ENCODE data around the gene IL7R.
"Not testable (repeated sequence)": the region's sequence is repeated elsewhere in the genome, so short reads cannot be mapped to it uniquely, and the experiment has no call there.

IL7R gene

GRCh38 chr5:35877655-35878054 is 21.0 kb downstream of the IL7R start:
- DNase-seq = no peak

GRCh38 chr5:35878079-35878478 is 21.4 kb downstream of the IL7R start:
- DNase-seq = no peak

GRCh38 chr5:35879096-35879495 is 22.4 kb downstream of the IL7R start:
- DNase-seq = no peak

- DNase-seq = no peak
Measured at GRCh38 chr5:35879649-35880048, 23.0 kb downstream of the IL7R start.

GRCh38 chr5:35880156-35880555 is 23.5 kb downstream of the IL7R start:
- DNase-seq = no peak

- DNase-seq = no peak
Measured at GRCh38 chr5:35881758-35882157, 25.1 kb downstream of the IL7R start.

- DNase-seq = no peak
Measured at GRCh38 chr5:35884191-35884769, 27.6 kb downstream of the IL7R start.

GRCh38 chr5:35884773-35885172 is 28.1 kb downstream of the IL7R start:
- no peak for DNase-seq

GRCh38 chr5:35886381-35886780 is 29.7 kb downstream of the IL7R start:
- no peak for DNase-seq

- DNase-seq = no peak
Measured at GRCh38 chr5:35887321-35888100, 30.8 kb downstream of the IL7R start.

GRCh38 chr5:35890021-35891020 is 33.6 kb downstream of the IL7R start:
- DNase-seq = no peak

- not testable (repeated sequence) for DNase-seq
Measured at GRCh38 chr5:35892799-35893198, 36.1 kb downstream of the IL7R start.

GRCh38 chr5:35894131-35894530 is 37.4 kb downstream of the IL7R start:
- no peak for DNase-seq

- DNase-seq = no peak
Measured at GRCh38 chr5:35898952-35899660, 42.4 kb downstream of the IL7R start.

GRCh38 chr5:35899800-35900199 is 43.1 kb downstream of the IL7R start:
- DNase-seq = no peak

- DNase-seq = no peak
Measured at GRCh38 chr5:35900972-35901695, 44.4 kb downstream of the IL7R start.

- no peak for DNase-seq
Measured at GRCh38 chr5:35902046-35902672, 45.5 kb downstream of the IL7R start.

GRCh38 chr5:35903631-35904203 is 47.0 kb downstream of the IL7R start:
- no peak for DNase-seq

GRCh38 chr5:35904443-35905132 is 47.9 kb downstream of the IL7R start:
- no peak for DNase-seq

- no peak for DNase-seq
Measured at GRCh38 chr5:35908228-35908627, 51.5 kb downstream of the IL7R start.

- DNase-seq = no peak
Measured at GRCh38 chr5:35908814-35909213, 52.1 kb downstream of the IL7R start.
